Glomerular visceral epithelial cell (primary cell): Measurements from ENCODE around the gene SLK.
A peak's percentile ranks its signal among the peaks of the same experiment; 100 is the strongest.

Experiments used
- DNase-seq: peaks from one replicate; pipeline ENCODE4 v3.0.0-alpha.2; 2016; ENCODE audit errors: extremely low spot score

SLK gene

DNA sequence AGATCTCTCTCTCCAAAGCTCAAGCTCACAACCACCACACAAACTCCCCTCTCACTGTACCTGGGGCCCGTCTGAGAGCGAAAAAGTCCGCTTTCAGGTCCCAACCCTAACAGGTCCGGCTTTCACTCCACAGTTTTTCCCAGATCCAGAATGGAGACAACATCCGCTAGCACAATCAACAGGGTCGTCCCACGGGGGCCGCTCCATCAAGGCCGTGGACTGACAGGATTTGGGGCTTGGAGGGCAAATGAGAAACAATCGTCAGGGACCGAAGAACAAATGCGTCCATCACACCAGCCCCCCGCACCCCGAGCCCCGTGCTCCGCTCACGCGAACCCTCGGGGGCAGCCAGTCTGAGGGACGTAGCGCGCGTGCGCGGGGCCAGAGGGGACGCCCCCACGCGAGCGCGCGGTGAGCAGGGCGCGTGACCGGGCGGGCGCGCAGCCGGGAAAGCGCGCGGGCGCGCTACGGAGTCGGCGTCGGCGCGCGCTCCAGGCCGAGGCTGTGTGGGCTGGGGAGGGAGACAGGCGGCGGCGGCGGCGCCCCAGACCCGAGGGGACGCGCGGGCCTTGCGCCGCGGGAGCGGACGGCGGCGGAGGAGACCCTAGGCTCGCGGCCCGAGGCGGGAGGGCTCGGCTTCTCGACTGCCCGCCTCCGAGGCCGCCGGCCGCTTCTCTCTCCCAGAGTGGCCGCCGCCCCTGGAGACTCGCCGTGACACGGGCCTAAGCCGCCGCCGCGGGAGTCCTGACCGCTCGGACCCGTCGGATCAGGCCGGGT is at the start of gene SLK:
Gene SLK, plus strand, starts transcription at position 470 of the 777 bp plus-strand sequence. CDS start 606 bp downstream, outside the sequence.
- DNase-seq, result peak; percentile 87

DNA sequence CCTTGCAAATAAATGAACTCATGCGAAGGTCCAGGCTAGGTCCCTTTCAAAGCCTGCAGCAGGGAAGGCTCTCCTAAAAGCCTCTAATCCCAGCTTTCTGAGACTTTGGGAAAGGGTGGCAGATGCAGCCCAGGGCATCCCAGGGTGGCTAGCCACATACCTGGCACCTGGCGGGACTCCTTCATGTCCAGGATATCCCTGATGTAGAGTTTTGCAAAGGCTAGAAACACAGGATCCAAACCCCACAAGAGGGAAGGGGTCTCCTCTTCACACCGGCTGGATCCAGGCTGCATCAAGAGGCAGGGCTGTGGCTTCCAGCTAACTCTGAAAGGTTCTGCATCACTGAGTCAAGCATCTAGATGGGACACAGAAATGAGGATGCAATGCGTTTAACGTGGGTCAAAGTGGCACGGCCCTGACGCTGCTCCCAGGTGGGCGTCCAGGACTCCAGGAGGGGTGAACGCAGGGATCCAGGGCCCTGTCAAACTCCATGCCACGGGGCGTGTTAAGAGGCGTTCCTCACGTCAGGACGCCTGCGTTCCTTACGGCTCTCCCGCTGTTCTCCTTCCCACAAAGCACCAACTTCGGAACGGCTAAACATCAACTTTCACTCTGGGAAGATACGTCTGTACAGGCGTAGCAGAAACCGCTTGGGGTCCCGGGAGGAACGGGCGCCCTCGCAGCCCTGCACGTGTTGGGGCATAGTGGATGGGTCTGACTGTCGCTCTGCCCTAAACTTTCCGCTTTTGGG is 49.5 kb upstream of the SLK start:
- no peak for DNase-seq

DNA sequence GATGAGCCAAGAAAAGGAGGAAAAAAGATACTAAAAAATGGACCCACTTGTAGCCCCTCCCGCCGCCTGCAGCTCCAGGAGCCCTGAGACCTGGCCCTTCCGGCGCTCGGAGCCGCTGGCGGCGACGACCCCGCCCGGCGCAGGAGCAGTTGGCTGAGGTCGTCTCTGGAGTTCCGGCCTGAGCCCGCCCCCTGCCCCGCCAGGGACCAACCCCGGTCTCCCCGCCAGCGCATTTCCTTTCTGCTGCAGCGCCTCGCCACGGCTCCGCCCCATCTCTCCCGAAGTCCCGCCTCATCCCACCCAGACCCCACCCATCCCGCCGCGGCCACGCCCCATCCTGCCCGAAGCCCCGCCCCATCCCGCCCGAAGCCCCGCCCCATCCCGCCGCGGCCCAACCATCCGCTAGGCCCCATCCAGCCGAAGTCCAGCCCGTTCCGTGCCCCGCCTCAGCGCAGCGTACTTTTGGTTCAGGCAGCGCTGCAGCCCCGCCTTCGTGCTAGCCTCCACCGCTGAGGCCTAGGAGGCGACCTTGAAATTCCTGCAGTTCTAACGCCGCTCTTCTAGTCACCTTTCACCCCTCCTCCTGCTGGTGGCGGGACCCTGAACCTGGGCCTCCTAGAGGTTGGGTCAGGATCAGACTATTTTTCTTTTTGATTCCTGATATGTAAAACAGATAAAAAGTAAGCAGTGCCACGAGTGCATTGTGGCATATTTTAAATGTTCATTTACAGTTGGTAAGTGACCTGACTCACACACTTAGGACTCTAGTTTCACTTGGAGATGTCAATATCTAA is 48.7 kb upstream of the SLK start, which contains the start of gene STN1:
Gene STN1, minus strand, starts transcription at position 132 of the 794 bp plus-strand sequence. CDS start 590 bp downstream, outside the sequence.
- peak; percentile 99 for DNase-seq

DNA sequence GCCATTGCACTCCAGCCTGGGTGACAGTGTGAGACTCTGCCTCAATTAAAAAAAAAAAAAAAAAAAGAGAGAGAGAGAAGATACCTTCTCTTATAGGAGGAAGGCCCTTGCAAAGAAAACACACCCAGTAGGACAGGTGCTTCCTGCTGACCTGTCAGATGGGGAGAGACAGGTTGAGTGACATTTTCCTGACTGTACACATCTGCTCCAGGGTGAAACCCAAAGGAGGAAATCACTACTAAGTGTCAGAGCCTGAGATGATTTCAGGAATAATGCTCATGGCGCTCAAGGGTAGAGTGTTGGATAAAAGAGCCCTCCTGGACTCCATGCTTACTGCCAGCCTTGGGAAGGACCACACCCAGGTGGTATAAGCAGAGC is 47.3 kb upstream of the SLK start:
- no peak for DNase-seq

DNA sequence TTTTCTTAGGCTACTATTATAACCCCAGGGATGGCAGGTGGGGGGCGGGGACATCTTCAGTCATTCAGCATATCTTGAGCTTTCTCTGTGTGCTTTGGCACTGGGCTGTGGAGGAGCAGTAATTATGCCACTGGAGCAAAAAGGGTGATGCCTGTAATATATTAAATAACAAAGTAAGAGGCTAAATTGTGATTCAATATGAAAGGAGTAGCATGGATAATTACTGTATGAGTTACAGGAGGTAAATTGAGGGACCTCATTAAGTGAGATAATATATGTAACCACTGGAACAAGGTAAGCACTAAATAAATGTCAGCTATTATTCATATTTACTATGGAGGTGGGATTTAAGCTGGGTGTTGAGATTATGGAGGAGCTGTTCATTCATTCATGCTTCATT is 45.7 kb upstream of the SLK start:
- DNase-seq, result no peak

DNA sequence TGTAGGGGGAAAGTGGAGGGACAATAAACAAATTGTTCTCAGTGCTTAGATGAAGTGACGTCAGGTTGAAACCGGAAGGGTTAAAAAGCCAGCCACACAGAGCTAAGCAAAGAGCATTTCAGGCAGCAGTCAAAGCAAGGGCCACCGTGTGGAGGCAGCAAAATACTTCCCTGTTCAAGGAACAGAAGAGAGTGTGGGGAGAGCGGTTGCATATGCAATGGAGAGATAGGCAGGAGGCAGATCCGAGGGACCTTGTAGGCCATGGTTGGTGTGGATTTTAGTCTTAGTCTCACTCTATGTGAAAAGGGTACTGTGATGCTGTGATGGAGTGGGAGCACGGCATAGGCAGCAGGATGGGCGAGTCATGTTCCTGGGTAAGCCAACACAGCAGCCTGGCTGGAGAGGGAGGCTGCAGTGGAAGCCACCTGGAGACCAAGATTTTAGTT is 45.2 kb upstream of the SLK start:
- DNase-seq, result no peak

DNA sequence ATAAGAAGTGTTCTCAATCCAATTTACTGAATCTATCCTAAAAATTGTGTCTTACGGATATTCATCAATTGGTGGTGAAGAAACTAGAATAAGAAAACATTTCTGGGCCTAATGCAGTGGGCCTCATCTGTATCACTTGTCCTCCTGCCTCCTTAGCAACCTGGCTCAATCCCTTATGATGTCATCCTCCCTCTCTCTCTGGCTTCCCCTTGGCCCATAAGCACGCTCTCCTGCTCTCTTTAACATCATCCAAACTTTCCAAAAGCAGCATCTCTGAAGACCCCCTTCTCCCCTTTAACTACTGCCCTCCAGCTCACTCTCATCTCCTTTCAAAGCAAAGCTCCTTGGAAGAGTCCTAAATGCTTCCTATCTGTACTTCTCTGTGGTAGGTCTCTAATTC is 44.3 kb upstream of the SLK start:
- no peak for DNase-seq

DNA sequence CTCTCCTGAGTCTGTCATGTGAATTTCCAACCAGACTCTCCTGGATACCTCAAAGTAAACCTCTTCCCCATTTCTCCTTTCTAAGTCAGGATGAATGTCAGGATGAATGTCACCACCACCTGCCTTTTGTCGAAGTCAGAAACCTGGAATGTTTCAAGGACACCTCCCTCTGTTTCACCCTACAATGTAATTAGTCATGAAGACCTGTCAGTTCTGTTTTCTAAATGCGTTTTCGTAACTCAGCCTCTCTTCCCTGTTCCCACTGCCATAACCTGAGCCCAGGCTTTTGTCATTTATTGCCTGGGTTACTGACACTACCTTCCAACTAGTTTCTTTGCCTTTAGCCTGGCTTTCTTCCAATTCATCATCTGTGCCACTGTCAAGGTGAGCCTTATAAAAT is 43.4 kb upstream of the SLK start:
- DNase-seq, result no peak

DNA sequence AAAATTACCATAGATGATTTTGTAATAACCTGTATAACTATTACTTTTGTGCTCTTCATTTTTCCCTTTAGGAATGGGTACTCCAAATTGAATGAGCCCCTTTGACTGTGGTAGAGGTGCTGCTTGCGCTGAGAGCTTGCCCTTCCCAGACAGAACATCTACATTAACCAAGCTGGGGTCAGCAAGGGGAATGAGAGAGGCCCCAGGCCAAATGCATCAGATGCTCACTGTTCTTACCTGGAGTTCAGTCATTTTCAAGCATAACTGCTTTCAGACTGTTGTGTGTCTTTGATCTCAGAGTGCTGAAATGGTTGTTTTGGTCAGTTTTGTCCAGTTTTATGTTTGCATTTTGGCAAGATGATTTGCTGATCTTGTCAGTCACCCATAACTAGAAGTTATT is 41.3 kb upstream of the SLK start:
- DNase-seq, result no peak

DNA sequence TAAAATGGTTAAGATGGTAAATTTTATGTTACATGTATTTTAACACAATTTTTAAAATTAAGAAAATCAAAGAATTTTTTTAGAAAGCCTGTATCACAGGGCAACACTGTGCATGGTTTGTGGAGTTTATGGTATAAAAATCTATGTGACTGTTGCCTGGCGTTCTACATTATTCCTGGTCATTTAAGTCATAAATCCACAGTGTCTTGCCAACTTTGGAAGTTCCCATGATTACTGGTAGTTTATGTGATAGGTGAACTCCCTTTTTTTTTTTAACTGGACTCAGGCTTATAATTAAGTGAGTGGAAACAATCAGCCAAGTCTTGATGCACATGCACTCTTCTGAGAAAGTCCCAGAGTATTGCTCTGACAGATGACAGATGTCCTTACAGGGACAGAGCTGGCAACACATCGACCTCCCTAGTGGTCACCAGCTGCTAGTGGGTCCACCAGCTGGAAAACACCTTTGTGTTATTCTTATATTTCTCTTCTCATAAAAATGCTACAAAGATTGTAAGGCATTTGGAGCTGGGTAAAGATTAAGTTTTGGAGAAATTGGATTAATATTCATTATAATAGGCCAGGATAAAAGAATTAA is 40.1 kb upstream of the SLK start:
- DNase-seq, result no peak

DNA sequence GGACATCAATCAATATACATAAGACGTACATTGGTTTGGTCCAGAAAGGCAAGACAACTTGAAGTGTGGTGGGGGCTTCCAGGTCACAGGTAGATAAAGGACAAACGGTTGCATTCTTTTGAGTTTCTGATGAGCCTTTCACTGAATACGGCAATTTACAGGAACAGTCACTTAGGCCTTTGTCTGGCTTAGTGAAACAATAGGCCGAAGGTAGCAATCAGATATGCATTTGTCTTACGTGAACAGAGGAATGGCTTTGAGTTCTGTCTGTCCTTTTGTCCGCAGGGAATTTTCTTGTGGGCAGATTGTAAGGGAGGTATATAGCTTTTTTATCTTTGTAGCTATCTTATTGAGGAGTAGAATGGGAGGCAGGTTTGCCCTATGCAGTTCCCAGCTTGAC is 38.2 kb upstream of the SLK start:
- no peak for DNase-seq

DNA sequence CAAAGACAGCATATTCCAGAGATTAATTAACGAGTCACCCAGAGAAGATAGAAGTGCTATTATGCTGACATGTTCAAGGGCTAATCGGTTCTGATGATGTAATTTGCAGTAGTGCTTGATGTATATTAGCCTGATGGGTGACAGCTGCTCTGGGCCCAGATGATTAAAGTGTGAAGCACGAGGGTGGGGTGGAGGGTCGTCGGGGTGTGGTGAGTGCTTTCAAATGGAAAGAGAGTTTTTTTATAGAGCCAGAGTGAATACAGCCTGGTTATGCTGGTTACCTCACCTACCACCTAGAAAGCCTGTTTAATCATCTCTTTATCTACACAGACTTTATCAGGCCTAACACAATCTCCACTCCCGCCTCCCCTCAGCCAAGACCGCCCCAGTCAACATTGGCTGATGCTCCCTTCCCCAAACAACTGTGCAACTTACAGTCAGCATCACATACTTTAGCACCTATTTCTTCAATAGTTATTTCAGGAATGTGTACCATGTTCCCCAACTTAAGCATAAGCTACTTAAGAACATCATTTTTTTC is 37.5 kb upstream of the SLK start:
- DNase-seq, result no peak

DNA sequence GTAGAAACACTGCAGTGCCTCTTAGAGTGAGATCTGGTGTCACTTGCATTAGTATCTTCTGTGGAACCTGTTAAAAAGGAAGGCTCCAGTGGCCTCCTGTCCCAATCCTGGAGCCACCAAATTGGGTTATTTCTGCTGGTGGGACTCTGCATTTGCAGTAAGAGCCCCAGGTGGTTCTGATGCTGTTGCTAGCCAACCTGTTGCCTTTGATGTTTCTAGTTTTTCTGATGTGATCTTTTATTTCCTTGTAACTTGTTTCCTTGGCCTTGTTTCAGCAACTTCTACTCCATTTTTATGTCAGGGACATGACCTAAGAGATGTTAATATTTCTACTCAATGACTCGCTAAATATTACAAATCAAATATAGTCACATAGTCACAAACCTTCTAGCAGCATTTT is 36.5 kb upstream of the SLK start:
- DNase-seq, result no peak

DNA sequence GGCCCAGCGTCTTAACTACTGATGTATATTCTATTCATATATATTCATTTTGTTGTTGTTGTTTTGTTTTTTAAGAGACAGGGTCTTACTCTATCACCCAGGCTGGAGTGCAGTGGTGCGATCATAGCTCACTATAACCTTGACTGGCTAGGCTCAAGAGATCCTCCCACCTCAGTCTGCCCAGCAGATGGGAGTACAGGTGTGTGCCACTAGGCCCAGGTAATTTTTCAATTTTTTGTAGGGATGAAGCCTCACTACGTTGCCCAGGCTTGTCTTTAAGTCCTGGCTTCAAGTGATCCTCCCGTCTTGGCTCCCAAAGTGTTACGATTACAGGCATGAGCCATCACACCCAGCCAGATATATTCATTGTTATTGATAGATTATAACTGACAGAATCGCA is 36.1 kb upstream of the SLK start:
- DNase-seq, result no peak

DNA sequence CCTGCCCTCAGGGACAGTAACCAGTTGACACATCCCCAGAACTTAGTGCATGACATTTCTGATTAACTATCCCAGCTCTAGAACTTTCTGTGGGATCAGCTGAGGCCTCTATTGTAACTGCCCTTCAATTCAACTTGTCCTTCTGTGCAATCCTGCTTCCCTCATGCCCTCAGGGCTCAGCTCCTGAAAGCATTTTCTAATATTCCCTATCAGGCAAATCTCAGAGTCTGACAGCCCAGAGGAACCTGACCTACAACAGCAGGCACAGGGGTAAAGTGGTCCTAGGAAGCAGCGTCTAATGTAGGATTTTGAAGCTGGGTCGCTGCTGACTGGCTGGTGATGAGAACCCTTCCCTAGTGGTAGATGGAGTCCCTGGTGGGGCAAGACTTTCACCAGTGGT is 35.3 kb upstream of the SLK start:
- no peak for DNase-seq

DNA sequence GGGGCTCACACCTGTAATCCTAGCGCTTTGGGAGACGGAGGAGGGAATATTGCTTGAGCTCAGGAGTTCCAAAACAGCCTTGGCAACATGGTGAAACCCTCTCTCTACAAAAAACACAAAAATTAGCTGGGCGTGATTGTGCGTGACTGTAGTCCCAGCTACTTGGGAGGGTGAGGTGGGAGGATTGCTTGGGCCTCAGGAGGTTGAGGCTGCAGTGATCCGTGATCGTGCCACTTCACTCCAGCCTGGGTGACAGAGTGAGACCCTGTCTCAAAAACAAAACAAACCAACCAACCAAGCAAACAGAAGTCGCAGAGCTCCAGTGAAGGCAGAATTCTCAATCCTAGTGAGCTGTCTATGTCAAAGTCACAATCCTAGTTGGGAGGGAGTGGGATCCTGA is 34.7 kb upstream of the SLK start:
- DNase-seq, result no peak

DNA sequence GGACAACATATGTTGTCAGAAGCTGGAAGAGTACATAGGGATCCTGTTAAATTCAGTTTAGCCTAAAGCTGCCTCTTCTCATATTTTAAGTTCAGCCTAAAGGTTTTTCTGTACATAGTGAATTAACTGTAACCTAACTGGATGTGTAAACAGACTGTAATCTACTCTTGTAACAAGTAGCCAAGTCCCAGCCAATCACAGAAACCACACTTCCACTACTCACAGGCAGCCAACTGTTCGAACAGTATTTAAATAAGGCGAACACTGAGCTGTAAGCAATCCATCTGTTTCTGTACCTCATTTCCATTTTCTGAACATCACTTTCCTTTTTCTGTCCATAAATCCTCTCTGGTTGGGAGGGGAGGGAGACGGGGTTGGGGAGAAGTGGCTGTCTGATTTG is 34.0 kb upstream of the SLK start:
- no peak for DNase-seq

DNA sequence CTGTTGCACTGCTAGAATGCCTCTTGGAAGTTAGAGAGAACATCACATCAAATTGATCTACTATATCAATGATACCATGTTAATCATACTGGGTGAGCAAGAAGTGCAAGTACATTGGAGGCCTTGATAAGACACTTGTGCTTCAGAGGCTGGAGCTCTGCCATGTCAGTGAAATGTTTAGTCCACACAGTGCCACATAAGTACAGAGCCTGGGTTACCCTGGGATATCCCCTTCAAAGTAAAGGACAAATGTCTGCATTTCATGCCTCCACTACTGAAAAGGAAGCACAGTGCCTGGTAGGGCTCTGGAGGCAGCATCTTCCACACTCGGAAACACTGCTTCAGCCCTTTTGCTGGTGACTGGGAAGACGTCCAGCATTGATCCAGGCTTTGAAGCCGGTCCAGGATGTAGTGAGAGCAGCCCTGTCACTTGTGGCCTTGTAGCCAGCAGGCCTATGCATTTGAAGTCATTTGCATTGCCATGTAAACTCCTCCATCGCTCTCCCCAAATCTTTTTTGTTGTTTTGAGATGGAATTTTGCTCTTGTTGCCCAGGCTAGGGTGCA is 33.3 kb upstream of the SLK start:
- DNase-seq, result no peak

DNA sequence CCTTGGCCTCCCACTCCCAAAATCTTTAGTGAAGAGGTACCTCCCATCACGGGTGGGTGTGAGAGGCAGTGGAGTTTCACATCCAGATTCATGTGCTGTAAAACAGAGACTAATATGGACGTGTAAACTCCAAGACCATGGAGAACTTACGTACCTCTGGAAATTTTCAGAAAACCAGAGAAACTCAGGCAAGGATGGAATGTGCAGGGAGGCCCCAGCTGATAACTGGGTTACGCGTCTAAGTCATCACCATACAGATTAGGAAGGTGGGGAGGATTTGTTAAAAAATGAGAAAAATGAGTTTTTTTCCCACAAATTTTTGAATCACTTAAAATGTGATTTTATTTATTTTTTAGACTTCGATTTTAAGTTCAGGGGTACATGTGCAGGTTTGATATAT is 32.6 kb upstream of the SLK start:
- DNase-seq, result no peak

DNA sequence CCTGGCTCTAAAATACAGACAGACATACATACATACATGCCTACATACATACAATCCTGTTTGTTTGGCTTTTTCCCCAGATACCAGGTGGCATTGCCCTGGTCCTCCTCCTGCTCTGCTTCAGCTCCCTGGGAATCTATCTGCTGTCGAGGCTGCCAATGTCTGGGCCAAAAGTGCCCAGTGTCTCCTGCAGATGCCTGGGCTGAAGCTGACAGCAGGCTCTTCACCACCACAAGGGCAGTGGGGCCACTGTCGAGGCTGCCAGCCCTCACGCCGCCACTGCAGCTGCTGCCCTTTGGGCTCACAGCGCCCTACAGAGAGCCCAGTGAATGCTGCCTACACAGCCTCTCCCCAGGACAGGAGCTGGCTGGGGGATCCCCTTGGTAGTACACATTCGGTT is 30.9 kb upstream of the SLK start:
- DNase-seq, result no peak

DNA sequence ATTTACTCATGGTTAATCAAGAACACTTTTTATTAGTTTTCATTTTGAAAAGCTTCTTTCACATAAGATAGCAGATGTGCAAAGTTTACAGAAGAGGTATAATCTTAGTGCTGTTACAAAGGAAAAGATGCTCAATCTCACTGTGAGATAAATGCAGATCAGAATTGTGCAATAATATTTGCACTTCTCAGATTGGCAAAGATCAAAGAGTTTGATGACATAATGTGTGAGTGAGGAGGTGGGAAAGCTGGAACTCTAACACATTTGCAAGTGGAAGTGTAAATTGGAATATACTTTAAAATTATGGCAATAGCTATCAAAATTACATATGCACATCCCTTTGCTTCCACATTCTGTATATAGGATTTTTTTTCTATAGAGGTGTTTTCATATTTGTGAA is 27.4 kb upstream of the SLK start:
- DNase-seq, result no peak
